RWPE2 (cell line): ENCODE results near the gene GPR27.

Experiments used
- ATAC-seq: fragments of 200-7000 bp; cut with Tn5 transposase; 3 replicates; pipeline ENCODE4 v1.9.1; 2021; ENCODE audit warnings: low read depth
- DNase-seq: peaks from one replicate; pipeline ENCODE4 v3.0.0-alpha.2; 2020; ENCODE audit warnings: low spot score
- H3K27ac ChIP-seq: fragments of 450-650 bp; 2 replicates; pipeline ENCODE4 v1.5.1; 2017; ENCODE audit warnings: mild to moderate bottlenecking; ENCODE audit not compliant: poor library complexity, severe bottlenecking
- H3K27me3 ChIP-seq: fragments of 250-450 bp; sonication (Bioruptor Pico); 2 replicates; pipeline ENCODE4 v1.5.1; 2021; ENCODE audit warnings: mild to moderate bottlenecking, moderate library complexity; ENCODE audit not compliant: insufficient read depth, poor library complexity, severe bottlenecking
- H3K36me3 ChIP-seq: fragments of 250-450 bp; sonication (Bioruptor Pico); 2 replicates; pipeline ENCODE4 v1.5.1; 2020; ENCODE audit warnings: low read depth, mild to moderate bottlenecking, moderate library complexity
- H3K4me1 ChIP-seq: fragments of 250-450 bp; sonication (Bioruptor Pico); 2 replicates; pipeline ENCODE4 v1.5.1; 2021; ENCODE audit warnings: mild to moderate bottlenecking, moderate library complexity; ENCODE audit not compliant: insufficient read depth, poor library complexity, severe bottlenecking
- H3K4me3 ChIP-seq: fragments of 250-450 bp; sonication (Bioruptor Pico); 2 replicates; pipeline ENCODE4 v1.5.1; 2021; ENCODE audit warnings: mild to moderate bottlenecking, moderate library complexity; ENCODE audit not compliant: severe bottlenecking
- H3K9me3 ChIP-seq: fragments of 250-450 bp; sonication (Bioruptor Pico); 2 replicates; pipeline ENCODE4 v1.5.1; 2021; ENCODE audit warnings: mild to moderate bottlenecking, moderate library complexity; ENCODE audit not compliant: severe bottlenecking
- TF ChIP-seq, protein P1 (sequence below): fragments of 450-650 bp; IDR thresholded peaks from one replicate; pipeline ENCODE4 v1.5.1; 2017; ENCODE audit warnings: mild to moderate bottlenecking, moderate library complexity; ENCODE audit not compliant: poor library complexity, severe bottlenecking

Gene GPR27

DNA sequence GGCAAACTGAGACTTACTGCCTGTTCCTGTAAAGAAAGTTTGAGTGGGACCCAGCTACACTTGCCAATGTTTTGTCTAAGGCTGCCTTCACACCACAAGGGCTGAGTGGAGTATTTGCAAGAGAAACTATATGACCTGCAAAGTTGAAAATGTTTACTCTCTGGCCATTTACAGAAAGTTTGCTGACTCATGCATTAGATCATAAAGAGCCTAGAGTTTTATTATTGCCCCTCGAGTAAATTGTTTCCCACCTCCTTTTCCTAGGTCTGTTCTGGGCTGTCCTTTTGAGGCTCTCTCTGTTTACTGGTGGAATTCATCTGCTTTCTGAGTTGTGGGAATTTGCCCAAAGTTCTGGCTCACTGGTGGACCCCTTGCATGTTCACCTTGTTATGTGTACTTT lies 38.0 kb downstream of the GPR27 start:
- TF ChIP-seq, protein P1, sequence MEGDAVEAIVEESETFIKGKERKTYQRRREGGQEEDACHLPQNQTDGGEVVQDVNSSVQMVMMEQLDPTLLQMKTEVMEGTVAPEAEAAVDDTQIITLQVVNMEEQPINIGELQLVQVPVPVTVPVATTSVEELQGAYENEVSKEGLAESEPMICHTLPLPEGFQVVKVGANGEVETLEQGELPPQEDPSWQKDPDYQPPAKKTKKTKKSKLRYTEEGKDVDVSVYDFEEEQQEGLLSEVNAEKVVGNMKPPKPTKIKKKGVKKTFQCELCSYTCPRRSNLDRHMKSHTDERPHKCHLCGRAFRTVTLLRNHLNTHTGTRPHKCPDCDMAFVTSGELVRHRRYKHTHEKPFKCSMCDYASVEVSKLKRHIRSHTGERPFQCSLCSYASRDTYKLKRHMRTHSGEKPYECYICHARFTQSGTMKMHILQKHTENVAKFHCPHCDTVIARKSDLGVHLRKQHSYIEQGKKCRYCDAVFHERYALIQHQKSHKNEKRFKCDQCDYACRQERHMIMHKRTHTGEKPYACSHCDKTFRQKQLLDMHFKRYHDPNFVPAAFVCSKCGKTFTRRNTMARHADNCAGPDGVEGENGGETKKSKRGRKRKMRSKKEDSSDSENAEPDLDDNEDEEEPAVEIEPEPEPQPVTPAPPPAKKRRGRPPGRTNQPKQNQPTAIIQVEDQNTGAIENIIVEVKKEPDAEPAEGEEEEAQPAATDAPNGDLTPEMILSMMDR = no peak
- Histone ChIP-seq H3K36me3 (no peaks in the 10 kb centered on the region), H3K27me3 (peaks cover 24% of the 10 kb centered on the region), H3K4me3 (no peak overlapping the region), H3K4me1 (no peaks in the 10 kb centered on the region), H3K9me3 (no peaks in the 10 kb centered on the region), H3K27ac (no peak overlapping the region)
- no peak for DNase-seq
- no peak for ATAC-seq

DNA sequence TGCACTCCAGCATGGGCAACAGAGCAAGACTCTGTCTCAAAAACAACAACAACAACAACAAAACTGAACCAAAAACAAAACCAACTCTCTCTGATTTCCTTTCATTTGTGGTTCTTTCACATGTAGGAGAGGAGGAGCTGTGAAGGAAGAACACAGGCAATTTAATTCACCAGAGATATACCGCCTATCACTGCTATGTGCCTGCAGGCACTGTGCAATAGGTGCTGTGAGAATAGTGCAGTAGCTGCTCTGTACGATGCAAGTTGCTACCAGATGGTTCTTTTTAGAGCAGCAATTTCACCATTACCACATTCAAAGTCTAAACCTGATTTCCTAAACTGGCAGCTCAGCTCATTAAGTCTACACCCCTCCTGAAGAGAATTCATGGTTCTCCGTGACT lies 42.6 kb downstream of the GPR27 start:
- peaks cover 39% of the 10 kb centered on the region for H3K27me3 ChIP-seq
- no peak overlapping the region for H3K27ac ChIP-seq
- DNase-seq (no peak), ATAC-seq (no peak)
- TF ChIP-seq, protein P1 = no peak
- no peak overlapping the region for H3K4me3 ChIP-seq
- no peaks in the 10 kb centered on the region for H3K4me1 ChIP-seq
- no peaks in the 10 kb centered on the region for H3K9me3 ChIP-seq
- no peaks in the 10 kb centered on the region for H3K36me3 ChIP-seq

DNA sequence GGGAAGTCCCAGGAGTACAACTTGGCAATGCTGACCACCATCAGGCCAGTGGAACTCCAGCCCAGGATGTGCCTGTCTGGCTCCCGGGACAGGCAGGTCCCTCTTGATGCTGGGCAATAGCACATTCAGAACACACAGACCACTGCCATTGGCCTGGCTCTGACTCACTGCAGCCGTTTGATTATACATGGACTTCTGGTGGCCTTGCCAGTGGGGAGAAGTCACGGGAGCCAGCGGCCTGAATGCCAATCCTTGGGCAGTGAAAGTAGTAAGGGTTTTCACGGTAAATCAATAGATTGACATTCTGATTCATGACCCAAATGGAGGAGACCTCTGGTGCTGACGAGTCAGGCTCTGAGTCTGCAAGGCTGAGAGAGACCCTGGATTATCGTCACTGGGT lies 43.8 kb downstream of the GPR27 start:
- no peak for DNase-seq
- H3K27me3 ChIP-seq = peaks cover 44% of the 10 kb centered on the region
- no peaks in the 10 kb centered on the region for H3K4me1 ChIP-seq
- no peaks in the 10 kb centered on the region for H3K9me3 ChIP-seq
- H3K36me3 ChIP-seq = no peaks in the 10 kb centered on the region
- no peak overlapping the region for H3K4me3 ChIP-seq
- ATAC-seq = no peak
- TF ChIP-seq, protein P1 = no peak
- no peak overlapping the region for H3K27ac ChIP-seq

DNA sequence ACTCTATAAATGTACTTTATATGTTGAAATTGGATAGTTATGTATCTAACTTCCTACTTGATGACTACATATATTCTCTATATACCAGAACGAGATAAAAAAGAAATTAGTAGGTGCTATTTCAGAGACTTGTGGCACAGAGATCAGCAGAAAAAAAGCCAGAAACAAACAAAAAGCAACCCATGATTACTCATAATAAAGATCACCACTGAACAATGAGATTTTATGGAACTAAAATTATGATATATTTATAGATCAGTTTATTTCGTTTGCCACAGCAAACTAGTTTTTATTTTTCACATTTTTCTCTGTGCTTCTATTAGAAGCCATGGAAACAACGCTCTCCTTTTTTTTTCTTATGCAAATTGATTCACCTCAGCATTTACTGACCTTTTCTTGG lies 46.4 kb downstream of the GPR27 start:
- TF ChIP-seq, protein P1 = no peak
- H3K4me3 ChIP-seq = no peak overlapping the region
- ATAC-seq (no peak), DNase-seq (no peak)
- no peaks in the 10 kb centered on the region for H3K9me3 ChIP-seq
- H3K36me3 ChIP-seq = no peaks in the 10 kb centered on the region
- H3K27me3 ChIP-seq = peaks cover 34% of the 10 kb centered on the region
- H3K4me1 ChIP-seq = no peaks in the 10 kb centered on the region
- H3K27ac ChIP-seq = no peak overlapping the region

DNA sequence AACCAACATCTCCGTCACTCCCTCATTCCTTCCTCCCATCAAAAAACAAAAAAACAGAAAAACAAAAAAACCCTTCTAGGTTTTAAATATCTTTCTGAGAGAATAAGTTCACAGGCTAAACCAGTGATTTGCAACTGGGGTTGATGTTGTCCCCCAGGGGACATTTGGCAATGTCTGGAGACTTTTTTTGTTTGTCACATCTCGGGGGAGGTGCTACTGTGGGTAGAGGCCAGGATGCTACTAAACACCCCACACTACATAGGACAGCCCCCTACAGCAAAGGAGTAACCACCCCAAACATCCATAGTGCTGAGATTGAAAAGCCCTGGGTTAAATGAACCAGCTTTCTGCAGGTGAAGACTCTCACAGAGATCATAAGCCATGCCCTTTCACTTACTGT lies 48.3 kb downstream of the GPR27 start:
- DNase-seq (no peak), ATAC-seq (no peak)
- no peaks in the 10 kb centered on the region for H3K9me3 ChIP-seq
- no peaks in the 10 kb centered on the region for H3K4me1 ChIP-seq
- H3K36me3 ChIP-seq = no peaks in the 10 kb centered on the region
- no peak overlapping the region for H3K27ac ChIP-seq
- TF ChIP-seq, protein P1 = no peak
- peaks cover 29% of the 10 kb centered on the region for H3K27me3 ChIP-seq
- no peak overlapping the region for H3K4me3 ChIP-seq
